ENCODE results near the gene ATP5PO. TPM values are rescaled to one million over a fixed set of nuclear protein-coding genes. Genes with fewer than 3 reads are reported as not detected.

Gene ATP5PO
- total RNA-seq, 6 experiments from 2014 or later, result 87.3 to 191 (median 98.7) TPM

- no peaks in the 10 kb centered on the region for H3K36me3 ChIP-seq
- no peak for TF ChIP-seq CTCF (IDR thresholded peaks at IDR 0.05)
- no peak for TF ChIP-seq POLR2A (IDR thresholded peaks at IDR 0.05)
- H3K4me1 ChIP-seq, result peaks cover 0 to 8% (median 2%) of the 10 kb centered on the region in 4 donors
- H3K4me3 ChIP-seq, result no peak overlapping the region
- intact Hi-C loops (cut with DNase I), result loop anchor here in 1 of 2 donors (10.0 kb wide), 2 partner anchors 51 to 241 kb away; no protein-coding TSS in a partner anchor
- no peak overlapping the region for H3K27ac ChIP-seq
- H3K27me3 ChIP-seq, result no peaks in the 10 kb centered on the region
- WGBS (ENCODE audit: insufficient coverage, low coverage, low lambda C conversion rate, missing lambda C conversion rate), result 75% methylated on average over 21 of the region's 28 CpGs
- ATAC-seq (no peak), DNase-seq (no peak)
- H3K9me3 ChIP-seq, result no peaks in the 10 kb centered on the region
Measured at GRCh38 chr21:33895356-33895755, 20.2 kb downstream of the ATP5PO start.

DNA sequence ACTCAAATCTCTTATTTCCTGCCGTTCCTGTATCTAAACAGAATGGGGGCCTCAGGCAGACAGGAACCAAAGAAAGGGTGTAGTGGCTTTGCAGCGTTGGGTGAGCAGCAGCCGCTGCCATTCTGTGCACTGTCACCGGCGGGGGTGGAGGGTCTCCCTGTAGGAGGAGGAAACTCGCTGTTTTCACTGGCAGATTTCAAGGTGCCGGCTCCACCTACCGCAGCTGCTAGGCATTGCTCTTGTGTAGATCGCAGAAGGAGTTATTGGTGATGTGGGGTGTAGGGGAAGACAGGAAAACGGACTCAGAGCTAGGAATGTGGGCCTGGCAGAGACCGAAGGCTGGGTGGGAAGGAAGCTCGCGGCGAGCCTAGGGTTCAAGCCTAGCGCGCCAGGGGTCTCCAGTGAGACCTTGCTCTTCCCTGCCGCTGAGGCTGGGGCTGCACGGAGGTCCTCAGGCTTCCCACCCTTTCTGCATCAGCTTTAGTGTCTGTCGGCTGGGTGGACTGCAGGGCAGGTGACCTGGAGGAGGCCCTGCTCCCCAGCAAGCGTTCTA is 20.8 kb downstream of the ATP5PO start:
- WGBS (ENCODE audit: insufficient coverage, low coverage, low lambda C conversion rate, missing lambda C conversion rate), result 1% methylated on average over 13 of the region's 20 CpGs
- Histone ChIP-seq H3K36me3 (no peaks in the 10 kb centered on the region), H3K4me1 (peaks cover 0 to 8% (median 2%) of the 10 kb centered on the region in 4 donors), H3K9me3 (no peaks in the 10 kb centered on the region), H3K27ac (no peak overlapping the region), H3K27me3 (no peaks in the 10 kb centered on the region), H3K4me3 (peak overlapping the region in 2 of 3 donors; percentile 1 to 17)
- ATAC-seq (peak; percentile 92 to 97 (median 94)), DNase-seq (peak; percentile 74 to 77 (median 76))
- TF ChIP-seq POLR2A (IDR thresholded peaks at IDR 0.05) (no peak), CTCF (IDR thresholded peaks at IDR 0.05) (peak; percentile 57 to 67 (median 60))
- intact Hi-C loops (cut with DNase I), result loop anchor here in 1 of 2 donors (10.0 kb wide), 2 partner anchors 50 to 240 kb away; no protein-coding TSS in a partner anchor

- WGBS (ENCODE audit: insufficient coverage, low coverage, low lambda C conversion rate, missing lambda C conversion rate), result 90% methylated on average over 4 of the region's 4 CpGs
- H3K4me3 ChIP-seq, result no peak overlapping the region
- H3K9me3 ChIP-seq, result no peaks in the 10 kb centered on the region
- TF ChIP-seq CTCF (IDR thresholded peaks at IDR 0.05), result no peak
- no peak for TF ChIP-seq POLR2A (IDR thresholded peaks at IDR 0.05)
- H3K27me3 ChIP-seq, result no peaks in the 10 kb centered on the region
- H3K36me3 ChIP-seq, result no peaks in the 10 kb centered on the region
- no peak for ATAC-seq
- peaks cover 0 to 8% (median 2%) of the 10 kb centered on the region in 4 donors for H3K4me1 ChIP-seq
- DNase-seq, result no peak
- no peak overlapping the region for H3K27ac ChIP-seq
- intact Hi-C loops (cut with DNase I), result loop anchor here in 1 of 2 donors (10.0 kb wide), 2 partner anchors 49 to 239 kb away; no protein-coding TSS in a partner anchor
Measured at GRCh38 chr21:33893917-33894316, 21.7 kb downstream of the ATP5PO start.

- DNase-seq (no peak), ATAC-seq (no peak)
- Histone ChIP-seq H3K9me3 (no peaks in the 10 kb centered on the region), H3K4me3 (no peak overlapping the region), H3K4me1 (peaks cover 0 to 8% (median 2%) of the 10 kb centered on the region in 4 donors), H3K27ac (no peak overlapping the region), H3K36me3 (no peaks in the 10 kb centered on the region), H3K27me3 (no peaks in the 10 kb centered on the region)
- intact Hi-C loops (cut with DNase I), result loop anchor here in 1 of 2 donors (10.0 kb wide), 2 partner anchors 48 to 238 kb away; no protein-coding TSS in a partner anchor
- 84% methylated on average over 6 of the region's 8 CpGs for WGBS (ENCODE audit: insufficient coverage, low coverage, low lambda C conversion rate, missing lambda C conversion rate)
- TF ChIP-seq CTCF (IDR thresholded peaks at IDR 0.05) (no peak), POLR2A (IDR thresholded peaks at IDR 0.05) (no peak)
Measured at GRCh38 chr21:33892853-33893252, 22.8 kb downstream of the ATP5PO start.
